Measurements from ENCODE around the gene CTTNBP2. TPM values are rescaled to one million over a fixed set of nuclear protein-coding genes. Genes with fewer than 3 reads are reported as not detected.

The CTTNBP2 gene
- total RNA-seq, 1 donor from 2014 or later: 25.0 TPM

DNA sequence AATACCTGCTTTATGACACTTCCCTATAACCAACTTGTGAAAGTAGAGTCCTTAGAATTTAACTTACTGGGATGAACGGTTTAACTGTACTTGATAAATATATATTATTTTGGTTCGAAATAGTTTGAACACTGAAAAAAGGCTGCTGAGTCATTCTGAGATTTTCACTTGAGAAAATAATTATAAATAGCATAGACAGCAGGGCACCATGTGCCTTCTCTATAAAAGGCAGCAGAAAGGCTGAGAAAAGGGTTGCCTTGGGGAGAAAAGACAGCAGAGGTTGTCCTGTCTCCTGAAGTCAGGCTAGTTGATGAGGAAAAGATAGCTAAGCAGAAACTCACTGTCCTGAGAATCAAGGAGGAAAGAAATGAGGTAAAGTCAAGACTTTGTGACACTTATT is 92.4 kb downstream of the CTTNBP2 start:
- H3K36me3 ChIP-seq: no peaks in the 10 kb centered on the region
- H3K27ac ChIP-seq: no peak overlapping the region
- H3K9me3 ChIP-seq: no peaks in the 10 kb centered on the region
- H3K27me3 ChIP-seq: no peaks in the 10 kb centered on the region
- no peak overlapping the region for H3K4me3 ChIP-seq
- TF ChIP-seq POLR2A (IDR thresholded peaks at IDR 0.05): no peak
- TF ChIP-seq POLR2AphosphoS5 (IDR thresholded peaks at IDR 0.05; ENCODE audit: insufficient read depth in 1 of 2, low read depth in 1 of 2): no peak
- no peak for TF ChIP-seq CTCF (IDR thresholded peaks at IDR 0.05)
- DNase-seq (ENCODE audit: extremely low spot score in 2 of 2): no peak
- H3K4me1 ChIP-seq: no peaks in the 10 kb centered on the region
- intact Hi-C loops (cut with DNase I): no loop called here

GRCh38 chr7:117777335-117778142 is 95.7 kb downstream of the CTTNBP2 start:
- Histone ChIP-seq H3K27me3 (no peaks in the 10 kb centered on the region), H3K27ac (no peak overlapping the region), H3K4me1 (no peaks in the 10 kb centered on the region), H3K36me3 (no peaks in the 10 kb centered on the region), H3K4me3 (no peak overlapping the region), H3K9me3 (no peaks in the 10 kb centered on the region)
- no peak for DNase-seq (ENCODE audit: extremely low spot score in 2 of 2)
- intact Hi-C loops (cut with DNase I): no loop called here
- TF ChIP-seq CTCF (IDR thresholded peaks at IDR 0.05) (no peak), POLR2A (IDR thresholded peaks at IDR 0.05) (no peak)

GRCh38 chr7:117776224-117776623 is 97.0 kb downstream of the CTTNBP2 start:
- Histone ChIP-seq H3K4me3 (no peak overlapping the region), H3K27me3 (no peaks in the 10 kb centered on the region), H3K27ac (no peak overlapping the region), H3K4me1 (no peaks in the 10 kb centered on the region), H3K9me3 (no peaks in the 10 kb centered on the region), H3K36me3 (no peaks in the 10 kb centered on the region)
- TF ChIP-seq POLR2A (IDR thresholded peaks at IDR 0.05): no peak
- no peak for TF ChIP-seq CTCF (IDR thresholded peaks at IDR 0.05)
- TF ChIP-seq POLR2AphosphoS5 (IDR thresholded peaks at IDR 0.05; ENCODE audit: insufficient read depth in 1 of 2, low read depth in 1 of 2): no peak
- intact Hi-C loops (cut with DNase I): no loop called here
- DNase-seq (ENCODE audit: extremely low spot score in 2 of 2): no peak

DNA sequence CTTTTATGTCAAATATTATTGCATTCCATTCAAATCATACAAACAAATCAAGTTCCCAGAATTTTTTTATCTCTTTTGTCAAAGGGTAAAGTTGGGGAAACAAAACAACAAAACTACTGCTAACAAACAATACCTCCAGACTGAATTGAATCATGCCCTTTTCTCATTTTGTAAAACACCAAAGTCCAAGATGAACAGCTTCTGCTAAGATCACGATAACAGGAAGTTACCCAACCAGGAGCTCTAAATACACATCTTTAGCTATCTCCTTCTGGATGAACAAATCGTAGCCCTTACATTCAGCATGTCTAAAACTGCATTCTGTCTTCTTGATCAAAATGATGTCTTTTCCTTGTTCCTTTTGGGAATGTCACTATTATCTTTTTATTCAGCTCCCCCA is 97.4 kb downstream of the CTTNBP2 start:
- Histone ChIP-seq H3K4me3 (no peak overlapping the region), H3K36me3 (no peaks in the 10 kb centered on the region), H3K27ac (no peak overlapping the region), H3K9me3 (no peaks in the 10 kb centered on the region), H3K27me3 (no peaks in the 10 kb centered on the region), H3K4me1 (no peaks in the 10 kb centered on the region)
- intact Hi-C loops (cut with DNase I): no loop called here
- TF ChIP-seq CTCF (IDR thresholded peaks at IDR 0.05) (no peak), POLR2AphosphoS5 (IDR thresholded peaks at IDR 0.05; ENCODE audit: insufficient read depth in 1 of 2, low read depth in 1 of 2) (no peak), POLR2A (IDR thresholded peaks at IDR 0.05) (no peak)
- no peak for DNase-seq (ENCODE audit: extremely low spot score in 2 of 2)

DNA sequence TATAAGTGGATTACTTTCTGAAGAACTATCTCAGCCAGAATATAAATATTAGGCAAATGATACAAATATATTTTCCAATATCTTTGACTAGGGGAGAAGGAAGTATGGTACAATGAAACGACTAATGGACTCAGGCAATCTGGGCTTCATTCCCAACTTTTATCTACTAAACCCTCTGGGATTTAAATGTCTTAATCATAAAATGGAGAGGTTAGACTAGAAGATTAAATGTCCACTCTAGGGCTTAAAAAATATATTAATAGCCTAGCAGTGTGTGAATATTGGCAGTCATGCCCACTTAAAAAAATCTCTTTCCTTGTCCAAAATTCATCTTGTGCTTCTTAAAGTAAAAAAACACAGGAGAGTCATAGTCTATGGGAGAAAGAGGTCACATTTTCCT is 98.3 kb downstream of the CTTNBP2 start:
- no peak for DNase-seq (ENCODE audit: extremely low spot score in 2 of 2)
- no peaks in the 10 kb centered on the region for H3K9me3 ChIP-seq
- H3K27me3 ChIP-seq: no peaks in the 10 kb centered on the region
- intact Hi-C loops (cut with DNase I): no loop called here
- H3K4me1 ChIP-seq: no peaks in the 10 kb centered on the region
- H3K27ac ChIP-seq: no peak overlapping the region
- no peaks in the 10 kb centered on the region for H3K36me3 ChIP-seq
- no peak overlapping the region for H3K4me3 ChIP-seq
- TF ChIP-seq POLR2AphosphoS5 (IDR thresholded peaks at IDR 0.05; ENCODE audit: insufficient read depth in 1 of 2, low read depth in 1 of 2) (no peak), CTCF (IDR thresholded peaks at IDR 0.05) (no peak), POLR2A (IDR thresholded peaks at IDR 0.05) (no peak)
